GM23338 (cell line): ENCODE measurements around the gene H19. TPM values are rescaled to one million over a fixed set of nuclear protein-coding genes. Genes with fewer than 3 reads are reported as not detected.

Source experiments
- ATAC-seq: fragments of 200-7000 bp; cut with Tn5 transposase; 3 replicates; pipeline ENCODE4 v1.9.1; 2020
- DNase-seq: peaks from one replicate; pipeline ENCODE4 v3.0.0-alpha.2; 2015; ENCODE audit warnings: low spot score
- H2AFZ ChIP-seq: fragments of 200-600 bp; sonication (generic); 2 replicates; pipeline ENCODE4 v1.8.0; 2016; ENCODE audit warnings: antibody characterized with exemption, mild to moderate bottlenecking, moderate library complexity
- H3F3A ChIP-seq: fragments of 200-600 bp; sonication (generic); replicated peaks from 2 replicates; pipeline ENCODE4 v1.8.0; 2017; ENCODE audit warnings: antibody characterized with exemption, mixed run types, low read depth
- H3K27ac ChIP-seq: fragments of 200-600 bp; sonication (generic); 2 replicates; pipeline ENCODE4 v1.6.1; 2016; ENCODE audit warnings: low read depth
- H3K27me3 ChIP-seq: fragments of 200-600 bp; sonication (generic); 2 replicates; pipeline ENCODE4 v1.8.0; 2016; ENCODE audit warnings: mild to moderate bottlenecking, mixed run types, moderate library complexity; ENCODE audit not compliant: insufficient read depth
- H3K36me3 ChIP-seq: fragments of 200-600 bp; sonication (generic); 2 replicates; pipeline ENCODE4 v1.8.0; 2016; ENCODE audit warnings: mild to moderate bottlenecking; ENCODE audit not compliant: insufficient read depth
- H3K4me1 ChIP-seq: fragments of 200-600 bp; sonication (generic); 2 replicates; pipeline ENCODE4 v1.8.0; 2016; ENCODE audit warnings: mild to moderate bottlenecking, moderate library complexity; ENCODE audit not compliant: insufficient read depth
- H3K4me2 ChIP-seq: fragments of 200-600 bp; sonication (generic); 2 replicates; pipeline ENCODE4 v1.7.1; 2017; ENCODE audit warnings: mixed run types
- H3K4me3 ChIP-seq: fragments of 200-600 bp; sonication (generic); 2 replicates; pipeline ENCODE4 v1.6.1; 2016; ENCODE audit warnings: mixed run types
- H3K79me2 ChIP-seq: fragments of 200-600 bp; sonication (generic); replicated peaks from 2 replicates; pipeline ENCODE4 v1.8.0; 2017; ENCODE audit warnings: mild to moderate bottlenecking; ENCODE audit not compliant: insufficient read depth
- H3K9me2 ChIP-seq: fragments of 200-600 bp; sonication (generic); 2 replicates; pipeline ENCODE4 v1.8.0; 2017; ENCODE audit not compliant: insufficient read depth
- H4K20me1 ChIP-seq: fragments of 200-600 bp; sonication (generic); replicated peaks from 2 replicates; pipeline ENCODE4 v1.8.0; 2017; ENCODE audit warnings: mild to moderate bottlenecking; ENCODE audit not compliant: insufficient read depth
- H3K27ac Mint-ChIP-seq: 2 replicates; pipeline ENCODE4 v1.8.0; 2020; ENCODE audit warnings: inconsistent platforms, mild to moderate bottlenecking, moderate library complexity, mixed read lengths
- H3K27me3 Mint-ChIP-seq: 3 replicates; pipeline ENCODE4 v1.8.0; 2022; ENCODE audit warnings: low read depth, mild to moderate bottlenecking, moderate library complexity, mixed read lengths, inconsistent platforms; ENCODE audit not compliant: insufficient read depth, poor library complexity
- H3K36me3 Mint-ChIP-seq: 3 replicates; pipeline ENCODE4 v1.8.0; 2021; ENCODE audit warnings: low read depth, mild to moderate bottlenecking, inconsistent platforms, moderate library complexity, mixed read lengths
- H3K4me1 Mint-ChIP-seq: 3 replicates; pipeline ENCODE4 v1.8.0; 2020; ENCODE audit warnings: mild to moderate bottlenecking, inconsistent platforms, mixed read lengths
- H3K4me3 Mint-ChIP-seq: 3 replicates; pipeline ENCODE4 v1.8.0; 2021; ENCODE audit warnings: moderate library complexity, mild to moderate bottlenecking, inconsistent platforms, mixed read lengths
- H3K9me3 Mint-ChIP-seq: 3 replicates; pipeline ENCODE4 v1.8.0; 2020; ENCODE audit warnings: moderate library complexity, mild to moderate bottlenecking, inconsistent platforms, mixed read lengths
- CREB1 ChIP-seq: fragments of 250-450 bp; sonication (Bioruptor Pico); IDR thresholded peaks from 2 replicates; pipeline ENCODE4 v1.5.0; 2020; ENCODE audit warnings: low read depth, mild to moderate bottlenecking, moderate library complexity
- CTCF ChIP-seq, 2 experiments: fragments of 200-600 bp in 1 of 2; sonication (generic) in 1 of 2; conservative IDR thresholded peaks; 2 replicates each; pipeline versions ENCODE4 v1.5.1 to v1.6.1; 2016 to 2017; ENCODE audit warnings: antibody characterized with exemption in 2 of 2, low read depth in 2 of 2, mild to moderate bottlenecking in 2 of 2, moderate library complexity in 1 of 2
- ETS1 ChIP-seq: IDR thresholded peaks from 2 replicates; pipeline ENCODE4 v1.6.1; 2016; ENCODE audit warnings: antibody characterized with exemption
- EZH2 ChIP-seq: fragments of 200-600 bp; sonication (generic); IDR thresholded peaks from one replicate; pipeline ENCODE4 v1.8.0; 2017; ENCODE audit warnings: antibody characterized with exemption, mild to moderate bottlenecking, low read depth; ENCODE audit not compliant: unreplicated experiment
- EZH2phosphoT487 ChIP-seq: fragments of 200-600 bp; sonication (generic); IDR thresholded peaks from one replicate; pipeline ENCODE4 v1.8.1; 2018; ENCODE audit warnings: antibody characterized with exemption; ENCODE audit not compliant: unreplicated experiment
- JUNB ChIP-seq: IDR thresholded peaks from one replicate; pipeline ENCODE4 v1.6.1; 2016; ENCODE audit warnings: antibody characterized with exemption; ENCODE audit not compliant: unreplicated experiment
- NANOG ChIP-seq: IDR thresholded peaks from 2 replicates; pipeline ENCODE4 v1.6.1; 2016; ENCODE audit warnings: antibody characterized with exemption, borderline replicate concordance
- POLR2AphosphoS5 ChIP-seq: IDR thresholded peaks from 2 replicates; pipeline ENCODE4 v1.6.1; 2016; ENCODE audit warnings: antibody characterized with exemption, low read depth
- REST ChIP-seq: IDR thresholded peaks from one replicate; pipeline ENCODE4 v1.6.1; 2018; ENCODE audit warnings: antibody characterized with exemption; ENCODE audit not compliant: unreplicated experiment
- STAT1 ChIP-seq: IDR thresholded peaks from one replicate; pipeline ENCODE4 v1.6.1; 2016; ENCODE audit warnings: antibody characterized with exemption; ENCODE audit not compliant: unreplicated experiment
- ZNF114 ChIP-seq: fragments of 250-450 bp; sonication (Bioruptor Pico); IDR thresholded peaks from 2 replicates; pipeline ENCODE4 v1.5.0; 2020; ENCODE audit warnings: mild to moderate bottlenecking, moderate library complexity
- ZNF331 ChIP-seq: fragments of 250-450 bp; sonication (Bioruptor Pico); IDR thresholded peaks from 2 replicates; pipeline ENCODE4 v1.5.0; 2020; ENCODE audit warnings: low read depth, mild to moderate bottlenecking, moderate library complexity
- ZNF462 ChIP-seq: fragments of 250-450 bp; sonication (Bioruptor Pico); IDR thresholded peaks from 2 replicates; pipeline ENCODE4 v1.5.0; 2020; ENCODE audit warnings: mild to moderate bottlenecking, moderate library complexity
- polyA plus RNA-seq: library from polyadenylated mRNA; unstranded; fragments of >200 nt; fragmentation: Nextera tagmentation; extraction: Ambion mirVana; gene quantifications from 2 replicates; pipeline ENCODE4 v1.2.1, GENCODE V29; 2016
- total RNA-seq: library from RNA; depleted of rRNA; stranded (reverse); fragments of >200 nt; shearing (Covaris generic); gene quantifications from 2 replicates; pipeline ENCODE4 v1.2.3, GENCODE V29; 2014

Gene H19
- total and polyA plus RNA-seq, 2 experiments from 2014 or later = 0.76 to 0.86 TPM

- Histone ChIP-seq H3K36me3 (no peaks in the 10 kb centered on the region), H3K27me3 (no peaks in the 10 kb centered on the region), H2AFZ (no peak overlapping the region), H3F3A (no peaks in the 10 kb centered on the region), H3K4me2 (no peak overlapping the region), H3K79me2 (no peaks in the 10 kb centered on the region), H3K4me1 (no peaks in the 10 kb centered on the region), H4K20me1 (no peaks in the 10 kb centered on the region), H3K9me2 (0 out of 2 replicates have a peak, but pooled peaks cover 8% of the 10 kb centered on the region), H3K4me3 (no peak overlapping the region), H3K27ac (no peak overlapping the region)
- Mint-ChIP-seq H3K4me3 (no peak overlapping the region), H3K27me3 (no peaks in the 10 kb centered on the region), H3K27ac (no peak overlapping the region), H3K36me3 (no peaks in the 10 kb centered on the region), H3K9me3 (no peaks in the 10 kb centered on the region), H3K4me1 (no peaks in the 10 kb centered on the region)
- DNase-seq (no peak), ATAC-seq (no peak)
- TF ChIP-seq ZNF462 (CRISPR knock-in tag) = no peak
- no peak for TF ChIP-seq CTCF (conservative IDR thresholded peaks at IDR 0.05; ENCODE audit: low read depth in 2 of 2)
- TF ChIP-seq JUNB = no peak
- TF ChIP-seq ZNF331 = no peak
- TF ChIP-seq EZH2phosphoT487 = no peak
- no peak for TF ChIP-seq STAT1
- no peak for TF ChIP-seq POLR2AphosphoS5
- TF ChIP-seq ETS1 = no peak
- no peak for TF ChIP-seq EZH2
- TF ChIP-seq CREB1 (CRISPR knock-in tag) = no peak
- no peak for TF ChIP-seq REST
- no peak for TF ChIP-seq ZNF114 (CRISPR knock-in tag)
- TF ChIP-seq NANOG = no peak
These were observed 43.5 kb upstream of the H19 start for GRCh38 chr11:2041153-2041552.
